HEK293T (cell line): Measurements from ENCODE around the gene CCDC8.

Experiments
- ARNT ChIP-seq: fragments of 450-650 bp; IDR thresholded peaks from 2 replicates; pipeline ENCODE4 v1.6.1; 2017; ENCODE audit warnings: mild to moderate bottlenecking
- ELF4 ChIP-seq: fragments of 450-650 bp; IDR thresholded peaks from 2 replicates; pipeline ENCODE4 v1.6.1; 2017; ENCODE audit warnings: antibody characterized with exemption

DNA sequence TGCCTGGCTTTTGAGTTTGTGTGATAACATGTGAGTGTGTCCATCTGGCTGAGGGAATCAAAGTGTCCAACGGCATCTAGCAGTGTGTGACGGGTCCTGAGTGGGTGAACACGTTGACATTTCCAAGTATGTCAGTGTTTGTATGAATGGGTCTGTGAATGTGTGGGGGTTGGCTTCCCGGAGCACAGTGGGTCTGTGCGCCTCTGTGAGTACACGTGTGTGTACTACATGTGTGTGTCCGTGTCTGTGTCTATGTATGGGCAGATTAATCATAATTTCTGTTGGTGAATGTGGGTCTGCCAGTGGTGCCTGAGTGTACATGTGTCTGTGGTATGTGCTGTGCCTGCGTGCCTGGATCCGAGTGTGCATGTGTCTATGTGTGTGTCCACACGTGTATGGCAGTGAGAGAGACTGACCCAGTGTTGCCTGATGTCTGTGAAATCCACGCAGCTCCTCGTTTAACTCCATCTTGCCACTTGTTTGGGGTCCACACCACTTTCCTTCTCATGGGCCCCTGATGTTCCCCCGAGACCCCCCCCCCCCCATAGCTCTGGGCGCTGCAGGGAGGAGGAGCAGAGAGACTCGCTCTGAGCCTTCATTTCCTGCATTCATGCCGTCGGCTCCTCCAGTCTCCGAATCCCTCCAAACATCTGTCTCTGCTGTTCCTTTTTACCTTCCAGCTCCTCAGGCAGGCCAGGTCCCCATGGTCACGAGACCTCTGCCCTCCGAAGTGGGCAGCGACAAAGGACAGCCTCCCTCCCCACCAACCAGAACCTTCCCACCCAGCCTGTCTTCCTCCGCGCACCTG lies 5.3 kb downstream of the CCDC8 start:
- TF ChIP-seq ELF4, result no peak
- no peak for TF ChIP-seq ARNT
